Mesenteric fat pad (tissue), 1 donor: ENCODE measurements around the gene PROKR1. TPM values are rescaled to one million over a fixed set of nuclear protein-coding genes. Genes with fewer than 3 reads are reported as not detected.
"Not testable (repeated sequence)": the region's sequence is repeated elsewhere in the genome, so short reads cannot be mapped to it uniquely, and the experiment has no call there.

Source experiments
- DNase-seq: peaks from one replicate; pipeline ENCODE4 v3.0.0-alpha.2; 2020; ENCODE audit warnings: low spot score
- total RNA-seq: library from RNA; stranded (reverse); fragmentation: NEBNext Ultra II Directional; extraction: Animal tissue kit (Norgen Biotek cat#: 25700); gene quantifications from one replicate; pipeline ENCODE4 v1.2.1, GENCODE V29; 2021
- donor health status: DM: yes; HTN: yes; CAD: no.

Gene PROKR1
- total RNA-seq, 1 donor from 2014 or later: 1.3 TPM

- DNase-seq: no peak
Measured at GRCh38 chr2:68653538-68653982, 10.2 kb downstream of the PROKR1 start.

- DNase-seq: no peak
Measured at GRCh38 chr2:68658266-68658665, 14.9 kb downstream of the PROKR1 start.

- DNase-seq: no peak
Measured at GRCh38 chr2:68659081-68659480, 15.7 kb downstream of the PROKR1 start.

- DNase-seq: no peak
Measured at GRCh38 chr2:68660658-68661057, 17.3 kb downstream of the PROKR1 start.

GRCh38 chr2:68662466-68662865 lies 19.1 kb downstream of the PROKR1 start:
- no peak for DNase-seq

GRCh38 chr2:68663371-68664156 lies 20.2 kb downstream of the PROKR1 start:
- DNase-seq: no peak

- DNase-seq: no peak
Measured at GRCh38 chr2:68667371-68667770, 24.0 kb downstream of the PROKR1 start.

- no peak for DNase-seq
Measured at GRCh38 chr2:68669651-68670050, 26.3 kb downstream of the PROKR1 start.

GRCh38 chr2:68671961-68672360 lies 28.6 kb downstream of the PROKR1 start:
- no peak for DNase-seq

- DNase-seq: no peak
Measured at GRCh38 chr2:68673631-68674030, 30.3 kb downstream of the PROKR1 start.

GRCh38 chr2:68675470-68675869 lies 32.1 kb downstream of the PROKR1 start:
- no peak for DNase-seq

- DNase-seq: not testable (repeated sequence)
Measured at GRCh38 chr2:68677837-68678236, 34.5 kb downstream of the PROKR1 start.

- DNase-seq: not testable (repeated sequence)
Measured at GRCh38 chr2:68679166-68679916, 36.0 kb downstream of the PROKR1 start.

- DNase-seq: not testable (repeated sequence)
Measured at GRCh38 chr2:68679917-68680267, 36.5 kb downstream of the PROKR1 start.

GRCh38 chr2:68684197-68684596 lies 40.8 kb downstream of the PROKR1 start:
- no peak for DNase-seq

- DNase-seq: no peak
Measured at GRCh38 chr2:68686178-68686577, 42.8 kb downstream of the PROKR1 start.

- no peak for DNase-seq
Measured at GRCh38 chr2:68687018-68687417, 43.6 kb downstream of the PROKR1 start.

GRCh38 chr2:68689553-68690537 lies 46.5 kb downstream of the PROKR1 start:
- no peak for DNase-seq

GRCh38 chr2:68690851-68691250 lies 47.5 kb downstream of the PROKR1 start:
- no peak for DNase-seq

- DNase-seq: no peak
Measured at GRCh38 chr2:68692511-68692910, 49.1 kb downstream of the PROKR1 start.

GRCh38 chr2:68693951-68694350 lies 50.6 kb downstream of the PROKR1 start:
- no peak for DNase-seq
